Measurements from ENCODE around the gene FOXP4.

FOXP4 gene

DNA sequence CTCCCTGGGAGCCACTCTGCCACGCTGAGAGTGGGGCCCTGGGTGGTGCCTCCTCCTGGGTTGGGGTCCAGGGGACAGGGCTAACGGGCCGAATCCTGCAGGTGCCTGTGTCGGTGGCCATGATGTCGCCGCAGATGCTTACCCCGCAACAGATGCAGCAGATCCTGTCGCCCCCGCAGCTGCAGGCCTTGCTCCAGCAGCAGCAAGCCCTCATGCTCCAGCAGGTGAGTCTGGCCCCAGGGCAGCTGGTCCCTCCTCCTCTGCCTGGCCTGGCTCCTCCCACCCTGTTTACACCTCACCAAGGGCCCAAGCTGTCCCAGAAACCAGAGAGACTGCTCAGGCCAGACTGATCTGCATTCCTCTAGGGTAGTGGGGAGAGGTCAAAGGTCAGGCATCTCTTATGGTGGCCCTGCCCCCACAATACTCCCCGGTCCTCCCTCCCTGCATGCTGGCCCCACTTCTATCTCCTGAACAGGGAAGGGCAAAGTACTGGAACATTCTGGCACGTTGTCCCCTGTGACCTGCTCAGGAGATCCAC is 38.6 kb downstream of the FOXP4 start:
- DNase-seq, result no peak

DNA sequence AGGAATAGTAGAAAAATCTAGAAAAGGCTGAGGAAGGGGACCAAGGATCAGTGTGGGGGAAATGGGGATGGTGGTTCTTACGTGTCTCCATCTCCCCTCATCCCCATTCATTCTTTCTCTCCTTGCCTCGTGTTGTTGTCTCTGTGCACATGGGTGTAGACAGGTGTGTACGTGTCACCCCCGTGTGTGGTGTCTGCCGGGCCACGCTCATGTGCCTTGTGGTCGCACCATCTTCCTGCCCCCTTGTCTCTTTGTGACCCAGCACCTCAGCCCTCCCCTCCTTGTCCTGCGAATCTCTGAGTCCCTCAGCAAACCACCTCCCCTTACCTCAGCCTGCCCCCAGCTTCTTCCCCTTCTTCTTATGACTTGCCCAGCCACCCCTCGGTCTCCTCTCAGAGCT is 39.4 kb downstream of the FOXP4 start:
- DNase-seq, result no peak

DNA sequence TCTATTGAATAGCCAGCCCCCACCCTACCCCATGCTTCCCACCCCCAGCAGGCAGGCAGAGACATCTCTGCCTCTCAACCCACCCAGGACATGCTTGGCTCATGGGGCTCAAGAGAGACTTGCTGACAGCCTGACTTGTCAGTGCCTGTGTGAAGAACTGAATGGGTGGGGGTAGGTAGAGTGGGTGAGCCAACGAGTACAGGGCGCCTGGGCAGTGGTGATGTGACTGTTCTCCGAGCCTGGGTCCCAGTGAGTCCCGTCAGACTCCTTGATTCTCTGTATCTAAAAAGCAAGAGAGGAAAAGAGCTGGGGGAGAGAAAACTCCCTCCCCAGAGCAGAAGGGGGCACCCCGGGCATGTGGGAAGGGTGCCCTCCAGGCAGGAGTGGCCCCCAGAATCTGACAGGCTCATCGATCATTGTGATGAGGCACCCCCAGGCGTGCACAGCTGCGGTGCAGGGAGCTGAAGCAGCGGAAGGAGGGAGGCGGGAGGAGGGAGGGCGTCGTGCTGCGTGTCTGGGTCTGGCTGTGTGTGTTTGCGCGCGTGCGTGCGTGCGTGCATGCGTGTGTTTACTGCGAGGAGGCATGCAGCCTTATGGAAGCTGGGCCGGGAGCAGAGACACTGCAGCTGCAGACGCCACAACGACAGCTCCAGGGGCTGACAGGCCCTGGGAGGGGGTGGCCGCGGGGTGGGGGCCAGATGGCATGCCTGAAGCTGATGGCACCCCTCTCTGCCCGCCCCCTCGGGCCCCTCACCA is 40.2 kb downstream of the FOXP4 start:
- no peak for DNase-seq

DNA sequence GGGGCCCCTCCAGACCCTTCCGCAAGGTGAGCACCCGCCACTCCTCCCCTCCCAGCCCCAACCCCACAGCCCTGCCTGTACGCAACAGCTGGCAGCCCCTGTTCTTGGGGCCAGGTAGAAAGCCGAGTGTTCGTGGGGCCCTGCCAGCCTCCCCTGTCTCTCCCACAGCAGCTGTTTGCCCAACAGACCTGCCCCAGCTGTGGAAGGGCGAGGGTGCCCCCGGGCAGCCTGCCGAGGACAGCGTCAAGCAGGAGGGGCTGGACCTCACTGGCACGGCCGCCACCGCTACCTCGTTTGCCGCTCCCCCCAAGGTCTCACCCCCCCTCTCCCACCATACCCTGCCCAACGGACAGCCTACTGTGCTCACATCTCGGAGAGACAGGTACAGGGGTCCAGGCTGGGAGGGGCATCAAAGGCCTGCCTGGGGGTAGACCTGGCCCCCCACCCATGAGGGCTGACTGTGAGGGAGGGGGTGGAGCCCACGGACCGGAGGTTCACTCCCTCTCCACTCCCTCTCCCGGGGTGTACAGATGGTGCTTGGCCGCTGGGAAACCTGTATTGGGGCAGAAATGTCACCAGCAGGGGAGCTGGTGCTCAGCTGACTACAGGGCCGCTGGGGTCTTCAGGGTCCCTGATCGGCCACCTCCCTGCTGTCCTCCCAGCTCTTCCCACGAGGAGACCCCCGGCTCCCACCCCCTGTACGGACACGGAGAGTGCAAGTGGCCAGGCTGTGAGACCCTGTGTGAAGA is 41.1 kb downstream of the FOXP4 start:
- DNase-seq, result no peak

DNA sequence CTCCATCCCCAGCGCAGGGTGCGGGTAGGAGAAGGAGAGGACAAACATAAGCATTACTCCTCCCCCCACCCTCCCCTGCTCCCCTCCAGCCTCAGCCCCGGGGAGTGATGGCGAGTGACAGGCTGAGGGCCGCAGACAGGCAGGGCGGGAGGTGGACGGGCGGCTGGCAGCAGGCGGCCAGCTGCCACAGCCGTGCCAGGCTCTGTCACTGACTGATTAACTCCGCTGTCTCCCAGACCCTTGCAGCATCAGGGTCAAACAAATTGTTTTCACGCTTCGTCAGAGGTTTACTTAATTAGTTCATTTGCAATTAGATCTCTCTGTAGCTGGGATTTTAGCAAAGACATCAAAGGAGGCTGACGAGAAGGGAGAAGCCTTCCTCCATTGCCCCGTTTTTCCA is 41.9 kb downstream of the FOXP4 start:
- DNase-seq, result no peak

DNA sequence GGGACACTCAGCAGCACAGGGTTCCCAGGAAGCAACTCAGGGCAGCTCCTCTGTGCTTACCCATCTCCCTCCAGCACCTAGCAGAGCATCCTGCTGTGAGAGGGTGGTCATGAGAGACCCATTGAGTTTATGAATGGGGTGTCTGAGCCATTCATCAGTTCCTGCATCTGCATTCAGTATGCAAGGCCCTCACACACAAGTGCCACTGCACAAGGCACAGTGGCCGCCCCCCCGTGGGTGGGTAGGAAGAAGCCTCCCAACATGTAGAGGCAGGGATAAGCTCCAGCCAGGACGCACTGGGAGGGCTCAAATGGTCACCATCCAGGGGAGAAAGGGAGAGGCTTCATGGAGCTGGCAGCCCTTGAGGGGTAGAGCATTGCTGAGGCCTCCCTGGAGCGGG is 43.0 kb downstream of the FOXP4 start:
- DNase-seq, result no peak

DNA sequence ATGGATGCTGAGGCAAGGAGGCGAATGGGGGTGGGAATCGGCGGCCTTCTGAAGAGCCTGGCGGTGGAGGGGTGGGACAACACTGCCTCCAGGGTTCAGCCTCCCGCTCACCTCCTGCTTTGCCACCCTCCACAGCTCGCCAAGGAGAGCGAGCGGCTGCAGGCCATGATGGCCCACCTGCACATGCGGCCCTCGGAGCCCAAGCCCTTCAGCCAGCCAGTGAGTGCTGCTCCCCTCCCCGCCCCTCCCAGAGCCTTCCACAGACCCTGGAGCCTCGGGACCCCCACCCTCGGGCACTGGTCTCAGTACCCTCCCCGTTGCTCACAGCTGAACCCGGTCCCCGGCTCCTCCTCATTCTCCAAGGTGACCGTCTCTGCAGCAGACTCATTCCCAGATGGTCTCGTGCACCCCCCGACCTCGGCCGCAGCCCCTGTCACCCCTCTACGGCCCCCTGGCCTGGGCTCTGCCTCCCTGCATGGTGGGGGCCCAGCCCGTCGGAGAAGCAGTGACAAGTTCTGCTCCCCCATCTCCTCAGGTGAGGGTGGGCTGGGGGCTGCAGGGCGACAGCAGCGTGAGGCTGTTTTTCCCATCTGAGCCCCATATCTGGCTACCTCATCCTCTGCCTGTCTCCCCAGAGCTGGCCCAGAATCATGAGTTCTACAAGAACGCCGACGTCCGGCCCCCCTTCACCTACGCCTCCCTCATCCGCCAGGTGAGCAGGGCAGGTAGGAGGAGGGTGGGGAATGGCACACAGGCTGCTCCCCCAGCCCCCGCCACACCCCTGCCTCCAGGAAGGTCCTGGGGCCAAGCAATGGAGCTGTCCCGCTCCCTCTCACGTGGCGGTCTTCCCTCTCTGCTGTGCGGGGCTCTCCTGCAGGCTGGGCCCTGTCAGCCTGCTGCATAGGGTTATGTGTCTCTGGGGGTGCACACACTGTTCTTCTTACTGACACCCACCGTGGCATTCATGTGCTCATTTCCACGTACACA is 43.7 kb downstream of the FOXP4 start:
- no peak for DNase-seq

DNA sequence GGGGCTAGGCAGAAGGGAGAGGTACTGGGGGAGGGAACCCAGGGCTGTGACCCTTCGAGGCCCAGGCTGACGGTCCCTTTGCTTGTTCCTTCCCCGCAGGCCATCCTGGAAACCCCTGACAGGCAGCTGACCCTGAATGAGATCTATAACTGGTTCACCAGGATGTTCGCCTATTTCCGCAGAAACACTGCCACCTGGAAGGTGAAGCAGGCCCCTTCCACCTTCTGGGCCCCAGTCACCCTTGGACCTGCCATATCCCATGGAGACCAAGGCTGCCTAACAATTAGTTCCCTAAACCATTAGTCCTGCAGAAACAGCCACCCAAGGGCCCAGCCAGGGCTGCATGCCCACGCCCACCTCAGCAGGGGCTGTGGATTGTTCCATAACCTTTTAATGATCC is 44.9 kb downstream of the FOXP4 start:
- no peak for DNase-seq

DNA sequence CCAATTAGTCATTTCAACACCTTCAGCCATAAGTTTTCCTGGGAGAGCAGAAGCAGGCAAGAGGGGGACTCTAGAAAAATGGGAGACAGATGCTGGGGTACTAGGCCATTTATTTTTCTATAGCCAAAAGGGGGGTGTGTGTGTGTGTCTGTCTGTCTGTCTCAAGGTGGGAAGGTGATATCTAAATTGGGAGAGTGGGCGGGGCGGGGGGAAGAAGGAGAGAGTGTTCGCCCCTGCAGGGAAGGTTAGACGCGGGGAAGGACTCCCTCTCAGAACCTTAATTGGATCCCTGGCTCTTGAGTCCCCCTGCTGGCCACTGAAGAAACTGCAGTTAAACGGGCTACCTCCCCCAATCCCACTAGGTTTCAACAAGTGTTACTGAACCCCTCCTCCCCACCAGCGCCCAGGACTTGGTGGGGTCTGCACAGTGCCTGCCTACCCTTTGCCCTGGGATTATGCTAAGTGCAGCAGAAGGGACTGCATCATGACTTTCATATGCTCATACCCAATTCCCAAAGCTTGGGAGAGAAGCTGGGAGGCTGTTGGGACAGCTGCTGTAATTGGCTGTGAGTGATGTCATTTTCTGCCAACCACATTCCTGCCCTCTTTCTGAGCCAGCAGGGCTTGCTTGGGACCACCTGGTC is 45.8 kb downstream of the FOXP4 start:
- peak; percentile 72 for DNase-seq

DNA sequence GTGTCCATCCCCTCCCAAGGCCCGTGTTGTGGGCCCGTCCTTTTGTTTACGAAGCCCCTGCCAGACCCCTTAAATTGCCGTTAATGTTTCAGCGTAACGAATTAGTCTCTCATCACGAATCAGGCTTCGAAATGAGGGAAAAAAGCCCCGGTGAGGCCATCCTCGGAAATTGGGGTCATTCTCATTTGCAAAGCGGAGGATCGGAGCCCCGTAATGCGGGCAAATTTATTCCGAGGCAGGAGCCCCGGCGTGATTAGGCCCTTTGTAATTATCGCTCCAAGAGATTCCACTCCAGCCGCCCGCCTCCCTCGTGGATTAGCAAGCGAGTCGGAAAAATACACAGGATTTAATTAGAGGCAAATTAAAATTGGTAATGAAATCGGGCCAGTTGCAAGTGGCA is 47.2 kb downstream of the FOXP4 start:
- DNase-seq, result no peak

DNA sequence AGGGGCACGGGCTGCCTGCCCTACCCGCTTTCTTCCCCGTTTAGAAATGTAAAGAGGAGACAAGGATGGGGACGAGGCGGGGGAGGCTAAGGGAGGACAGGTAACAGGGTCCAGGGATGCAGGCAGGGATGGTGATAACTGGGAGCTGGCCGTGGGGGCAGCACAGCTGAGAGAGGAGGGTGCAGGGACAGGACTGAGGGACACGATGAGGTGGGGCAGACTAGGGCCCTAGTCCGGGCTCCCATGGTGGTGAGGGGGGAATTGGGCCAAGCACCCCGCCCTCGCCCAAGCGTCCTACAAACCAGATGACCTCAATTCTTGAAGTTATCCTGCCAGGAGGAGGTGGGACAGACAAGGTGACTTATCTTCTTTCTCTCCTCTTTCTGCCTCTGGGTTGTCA is 47.7 kb downstream of the FOXP4 start:
- DNase-seq, result no peak

DNA sequence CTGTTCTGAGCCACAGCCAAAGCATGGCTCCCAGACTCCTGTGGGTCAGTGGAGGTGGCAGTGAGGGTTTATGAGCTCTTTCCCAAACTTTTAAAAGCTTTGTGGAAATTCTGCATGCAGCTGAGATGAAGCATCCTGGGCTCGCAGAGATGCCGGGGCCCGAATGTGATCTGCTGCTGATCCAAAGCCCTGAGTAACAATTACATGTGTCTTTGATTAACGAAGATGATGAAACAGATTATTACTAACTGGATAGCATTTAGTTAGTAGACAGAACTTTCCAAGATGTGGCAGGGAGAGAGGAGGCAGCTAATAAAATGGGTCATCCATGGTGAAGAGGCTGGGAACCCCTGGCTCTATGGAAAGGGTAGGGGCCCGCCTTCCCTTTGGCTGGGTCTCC is 48.1 kb downstream of the FOXP4 start:
- DNase-seq, result no peak

DNA sequence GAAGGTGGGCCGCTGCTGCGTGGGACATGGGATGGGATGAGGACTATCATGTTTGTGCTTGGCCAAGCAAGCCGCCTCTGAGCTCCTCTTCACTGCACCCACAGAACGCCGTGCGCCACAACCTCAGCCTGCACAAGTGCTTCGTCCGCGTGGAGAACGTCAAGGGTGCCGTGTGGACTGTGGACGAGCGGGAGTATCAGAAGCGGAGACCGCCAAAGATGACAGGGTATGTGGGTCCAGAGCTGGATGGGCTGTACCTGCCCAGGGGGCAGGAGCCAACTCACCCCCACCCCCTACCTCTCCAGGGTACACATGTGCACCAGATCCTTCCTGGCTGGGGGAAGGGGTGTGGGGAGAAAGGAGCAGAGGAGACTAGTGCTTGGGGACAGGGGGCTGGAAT is 48.6 kb downstream of the FOXP4 start:
- DNase-seq, result no peak

DNA sequence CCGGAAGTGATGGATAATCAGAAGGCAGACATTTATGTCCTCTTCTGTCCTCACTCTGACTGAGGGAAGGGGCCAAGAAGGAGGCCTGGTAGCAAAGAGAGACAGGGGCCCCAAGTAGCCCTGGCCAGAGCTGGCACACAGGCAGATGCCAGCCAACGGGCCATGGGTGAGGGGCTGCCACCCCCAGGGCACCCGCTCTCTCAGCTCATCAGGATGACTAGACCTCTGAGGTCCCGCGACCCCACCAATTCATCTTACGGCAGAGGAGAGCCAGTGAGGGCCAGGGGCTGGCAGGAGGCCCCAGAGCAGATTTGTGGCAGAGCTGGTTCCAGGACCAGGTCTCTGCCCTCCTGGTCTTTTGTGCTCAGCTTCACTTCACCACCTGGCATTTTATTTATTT is 49.0 kb downstream of the FOXP4 start:
- no peak for DNase-seq

DNA sequence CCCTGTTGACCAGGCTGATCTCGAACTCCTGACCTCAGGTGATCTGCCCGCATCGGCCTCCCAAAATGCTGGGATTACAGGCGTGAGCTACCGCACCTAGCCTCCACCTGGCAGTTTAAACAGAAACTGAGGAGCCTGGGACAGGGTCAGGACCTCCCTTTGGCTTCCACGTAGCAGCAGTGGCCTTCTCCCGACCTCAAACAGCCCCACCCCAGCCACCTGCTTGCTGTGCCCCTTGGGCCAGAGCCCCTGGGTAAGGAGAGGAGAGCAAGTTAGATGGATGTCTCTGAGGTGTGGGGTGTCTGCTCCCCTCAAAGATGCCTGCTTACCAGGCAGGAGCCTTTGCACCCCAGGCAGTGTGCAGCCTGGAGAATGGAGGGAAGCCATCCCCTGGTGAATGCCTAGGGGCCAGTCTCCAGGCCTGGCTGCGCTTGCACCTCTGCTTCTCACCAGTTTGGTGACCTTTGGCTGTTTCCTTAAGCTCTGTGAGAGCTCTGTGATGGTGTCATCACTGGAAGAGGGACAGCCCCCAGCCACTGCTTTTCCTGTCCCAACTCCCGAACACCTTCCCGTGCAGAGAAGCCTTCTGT is 50.0 kb downstream of the FOXP4 start:
- no peak for DNase-seq

DNA sequence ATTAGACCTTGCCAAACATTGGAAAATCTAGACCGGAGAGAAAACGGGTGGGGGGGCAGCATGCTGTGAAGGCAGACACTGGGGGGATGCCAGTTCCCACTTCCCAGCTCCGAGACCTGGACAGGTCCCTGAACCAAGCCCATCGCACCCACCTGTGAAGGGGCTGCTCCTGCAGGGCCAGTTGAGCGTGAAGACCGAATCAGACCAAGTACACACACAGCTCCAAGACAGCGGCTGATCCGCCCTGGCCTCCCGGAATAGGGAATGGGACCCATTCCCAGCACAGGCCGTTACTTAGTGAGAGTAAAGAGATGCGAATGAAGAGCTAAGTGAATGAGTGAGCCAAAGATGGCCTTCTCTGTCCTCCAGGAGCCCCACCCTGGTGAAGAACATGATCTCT is 50.6 kb downstream of the FOXP4 start:
- DNase-seq, result no peak

DNA sequence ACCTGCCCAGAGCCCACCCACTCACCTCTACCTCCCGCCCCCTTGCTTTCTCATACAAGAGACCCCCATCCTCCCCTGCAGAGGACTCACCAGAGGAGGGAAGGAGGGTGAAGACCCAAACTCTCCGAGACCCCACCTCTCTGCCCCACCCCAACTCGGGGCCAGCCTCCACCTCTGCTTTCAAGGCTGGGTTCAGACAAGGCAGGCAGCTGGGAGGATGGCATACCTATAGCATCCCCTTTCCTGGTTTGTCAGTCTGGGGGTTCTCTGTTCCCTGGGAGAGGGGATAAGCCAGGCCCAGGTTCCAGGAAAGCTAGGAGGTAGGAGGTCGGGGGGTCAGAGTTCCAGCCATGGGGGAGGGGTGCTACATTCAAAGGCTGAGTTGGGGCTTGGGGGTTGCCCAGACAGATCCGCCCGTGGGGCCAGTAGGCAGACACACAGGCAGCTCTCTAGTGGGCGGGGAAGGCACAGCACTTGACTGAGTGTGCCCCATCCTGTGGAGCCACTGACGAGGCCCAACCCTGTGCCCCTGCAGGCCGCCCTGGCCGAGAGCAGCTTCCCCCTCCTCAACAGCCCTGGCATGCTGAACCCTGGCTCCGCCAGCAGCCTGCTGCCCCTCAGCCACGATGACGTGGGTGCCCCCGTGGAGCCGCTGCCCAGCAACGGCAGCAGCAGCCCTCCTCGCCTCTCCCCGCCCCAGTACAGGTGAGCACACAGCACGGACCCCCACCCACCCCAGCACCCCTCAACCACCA is 51.2 kb downstream of the FOXP4 start:
- no peak for DNase-seq

DNA sequence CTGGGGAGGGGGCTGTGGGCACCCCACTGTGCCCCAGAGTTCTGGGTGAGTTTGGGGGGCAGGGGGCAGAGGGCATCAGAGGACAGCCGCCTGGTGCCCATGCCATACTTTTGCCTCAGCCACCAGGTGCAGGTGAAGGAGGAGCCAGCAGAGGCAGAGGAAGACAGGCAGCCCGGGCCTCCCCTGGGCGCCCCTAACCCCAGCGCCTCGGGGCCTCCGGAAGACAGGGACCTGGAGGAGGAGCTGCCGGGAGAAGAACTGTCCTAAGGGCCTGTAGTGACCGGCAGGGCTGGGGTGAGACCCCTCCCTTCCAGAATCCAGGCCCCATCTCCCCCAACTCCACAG is 52.5 kb downstream of the FOXP4 start:
- DNase-seq, result no peak

DNA sequence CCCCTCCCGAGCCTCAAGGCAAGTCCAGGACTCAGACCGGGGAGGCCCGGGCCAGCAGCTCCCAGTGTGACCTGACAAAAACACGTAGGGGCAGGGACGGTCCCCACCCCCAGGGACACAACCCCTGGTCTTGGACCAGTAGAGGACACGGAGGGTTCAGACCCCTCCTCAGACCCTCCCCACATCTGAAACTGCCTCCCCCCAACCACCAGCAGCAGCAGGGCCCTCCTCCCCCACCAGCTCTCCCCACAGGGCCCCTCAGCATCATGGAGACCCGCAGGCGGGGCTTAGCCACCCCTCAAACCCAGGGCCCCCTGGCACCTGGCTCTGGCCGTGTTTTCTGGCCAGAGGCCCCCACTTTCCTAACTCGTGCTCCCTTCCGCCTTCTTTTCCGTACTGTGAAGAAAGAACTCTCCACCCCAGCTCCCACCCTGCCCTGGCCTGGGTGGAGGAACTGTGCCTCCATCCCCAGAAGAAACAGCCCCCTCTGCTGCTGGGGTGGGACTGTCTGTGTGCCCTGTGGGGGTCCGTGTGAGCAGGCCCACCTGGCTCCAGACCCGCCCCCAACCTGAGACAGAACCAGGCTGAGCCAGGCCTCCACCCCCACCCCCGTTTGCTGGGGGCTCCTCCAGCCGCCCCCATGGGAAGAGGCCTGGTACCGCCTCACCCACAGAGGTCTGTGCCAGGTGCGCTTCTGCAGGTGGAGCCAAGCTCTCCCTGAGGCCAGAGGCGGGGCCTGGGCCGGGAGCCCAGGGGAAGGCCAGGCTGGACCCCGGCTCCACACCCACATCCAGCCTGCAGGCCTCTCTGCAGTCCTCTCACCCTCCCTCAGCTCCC is 53.1 kb downstream of the FOXP4 start:
- DNase-seq, result no peak

DNA sequence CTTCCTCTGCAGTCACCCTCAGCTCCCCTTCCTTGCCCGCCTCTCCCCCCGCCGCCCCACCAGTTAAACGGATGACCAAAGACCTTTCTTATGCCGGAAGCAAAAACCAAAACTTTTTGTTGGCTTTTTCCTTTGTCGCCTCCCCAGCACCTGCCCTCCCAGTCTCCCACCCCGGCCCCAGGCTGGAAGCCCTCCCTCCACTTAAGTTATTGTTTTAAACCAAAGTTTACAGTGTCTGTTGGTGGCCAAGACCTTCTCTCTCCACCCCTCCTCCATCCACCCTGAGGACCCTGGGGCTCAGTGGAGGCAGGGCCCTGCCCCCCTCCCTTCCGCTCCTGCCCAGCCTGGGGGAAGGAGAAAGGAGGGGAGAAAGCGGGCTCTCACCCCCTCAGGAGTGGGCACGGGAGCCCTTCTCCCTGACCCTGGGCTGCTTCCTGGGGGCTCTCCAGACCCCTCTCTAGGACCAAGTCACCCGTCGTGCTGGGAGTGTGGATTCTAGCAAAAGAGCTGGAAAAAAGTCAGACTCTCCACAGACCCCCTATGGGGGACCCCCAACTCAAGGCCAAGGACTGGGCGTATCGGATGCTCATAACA is 53.8 kb downstream of the FOXP4 start:
- no peak for DNase-seq
